NB4 (cell line): Measurements from ENCODE around the gene AMY1C.

ENCODE experiments used
- CTCF ChIP-seq: IDR thresholded peaks from one replicate; pipeline ENCODE4 v1.5.1; 2012; ENCODE audit warnings: low read depth, low read length
- MYC ChIP-seq: IDR thresholded peaks from 2 replicates; pipeline ENCODE4 v1.6.1; 2011; ENCODE audit warnings: low read depth, low read length
- POLR2A ChIP-seq: IDR thresholded peaks from 2 replicates; pipeline ENCODE4 v1.6.1; 2011; ENCODE audit warnings: mild to moderate bottlenecking; ENCODE audit not compliant: insufficient read length; ENCODE audit errors: extremely low read depth
- TF ChIP-seq, protein P1 (sequence below): IDR thresholded peaks from 2 replicates; pipeline ENCODE4 v1.6.1; 2011; ENCODE audit warnings: low read depth, low read length

GRCh38 chr1:103779932-103780331 lies 30.2 kb downstream of the AMY1C start:
- TF ChIP-seq CTCF: no peak
- TF ChIP-seq, protein P1, sequence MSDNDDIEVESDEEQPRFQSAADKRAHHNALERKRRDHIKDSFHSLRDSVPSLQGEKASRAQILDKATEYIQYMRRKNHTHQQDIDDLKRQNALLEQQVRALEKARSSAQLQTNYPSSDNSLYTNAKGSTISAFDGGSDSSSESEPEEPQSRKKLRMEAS: no peak
- TF ChIP-seq POLR2A: no peak
- TF ChIP-seq MYC: no peak
